CD4-positive, alpha-beta T cell treated with Interleukin-1 beta for 1 hour (primary cell): ENCODE results near the gene EGLN3.

ENCODE experiments used
- DNase-seq, 2 donors: peaks; one replicate each; pipeline ENCODE4 v3.0.0-alpha.2; 2020 to 2022

EGLN3 gene

DNA sequence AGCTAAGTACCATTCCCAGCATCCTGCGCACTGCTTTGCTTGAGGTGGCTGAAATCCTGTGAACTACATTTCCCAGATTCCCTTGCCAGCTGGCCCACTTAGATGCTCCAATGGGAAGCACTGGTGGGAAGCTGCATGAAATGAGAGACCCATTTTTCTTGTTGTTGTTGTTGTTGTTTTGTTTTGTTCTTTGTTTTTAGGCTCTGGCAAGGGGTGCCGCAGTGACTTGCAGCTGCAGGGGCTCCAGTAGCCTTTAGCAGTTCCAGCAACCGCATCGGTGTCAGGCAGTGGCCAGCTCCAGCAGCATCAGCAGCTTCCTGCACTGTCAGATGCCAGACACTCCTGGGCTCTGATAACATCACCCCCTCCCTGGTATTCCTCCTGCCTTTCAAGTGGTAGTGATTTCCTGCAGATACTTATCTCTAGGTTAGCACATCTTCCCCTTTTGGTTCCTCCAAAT lies 8.8 kb upstream of the EGLN3 start:
- DNase-seq, result no peak

- DNase-seq, result no peak
These were observed 7.8 kb upstream of the EGLN3 start for GRCh38 chr14:33958605-33959226.

- no peak for DNase-seq
These were observed 7.1 kb upstream of the EGLN3 start for GRCh38 chr14:33957993-33958392.

- DNase-seq, result no peak
These were observed 6.4 kb upstream of the EGLN3 start for GRCh38 chr14:33957299-33957698.

DNA sequence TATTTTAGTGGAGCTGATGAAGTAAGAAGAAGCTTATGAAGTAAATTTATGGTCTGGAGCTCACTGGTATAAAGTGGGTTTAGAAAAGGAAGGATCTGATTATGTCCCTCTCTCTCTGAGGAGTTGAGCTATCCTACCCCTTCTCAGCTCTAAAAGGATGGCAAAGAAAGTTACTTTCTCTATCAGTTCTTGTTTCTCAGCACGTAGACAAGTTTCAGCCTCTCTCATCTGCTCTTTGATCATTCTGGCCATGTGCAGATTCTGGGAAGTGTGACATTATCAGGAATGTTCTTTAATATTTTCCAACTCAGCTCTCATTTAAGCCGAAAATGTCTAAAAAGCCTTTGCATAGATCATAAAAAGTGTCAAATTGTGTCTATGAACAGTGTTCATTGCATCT lies 5.8 kb upstream of the EGLN3 start:
- no peak for DNase-seq

DNA sequence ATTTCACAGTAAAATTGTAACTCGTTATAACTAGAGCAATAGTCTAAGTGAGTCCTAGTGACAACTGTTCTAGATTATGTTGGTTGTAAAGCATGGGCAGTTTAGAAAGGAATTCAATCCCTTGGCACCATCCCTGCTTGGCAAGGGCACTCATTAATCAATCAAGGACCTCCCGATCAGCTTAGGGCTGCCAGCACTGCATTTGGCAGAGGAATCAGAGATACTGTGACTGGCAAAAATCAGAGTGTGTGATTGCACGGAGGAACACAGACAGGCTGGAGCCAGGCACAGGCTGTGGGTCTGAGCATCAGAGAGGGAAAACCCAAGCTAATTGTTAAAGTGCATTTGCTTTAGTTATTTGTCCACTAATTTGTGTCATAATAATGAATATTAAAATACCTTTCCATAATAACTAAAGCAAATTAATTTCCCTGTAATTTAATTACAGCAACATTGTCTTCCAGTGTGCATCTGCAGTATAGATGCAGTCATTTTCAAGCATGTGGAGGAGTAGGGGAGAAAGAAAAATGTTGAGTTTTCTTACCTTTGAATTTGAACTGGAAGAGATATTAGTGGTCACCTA lies 3.2 kb upstream of the EGLN3 start:
- DNase-seq, result no peak

DNA sequence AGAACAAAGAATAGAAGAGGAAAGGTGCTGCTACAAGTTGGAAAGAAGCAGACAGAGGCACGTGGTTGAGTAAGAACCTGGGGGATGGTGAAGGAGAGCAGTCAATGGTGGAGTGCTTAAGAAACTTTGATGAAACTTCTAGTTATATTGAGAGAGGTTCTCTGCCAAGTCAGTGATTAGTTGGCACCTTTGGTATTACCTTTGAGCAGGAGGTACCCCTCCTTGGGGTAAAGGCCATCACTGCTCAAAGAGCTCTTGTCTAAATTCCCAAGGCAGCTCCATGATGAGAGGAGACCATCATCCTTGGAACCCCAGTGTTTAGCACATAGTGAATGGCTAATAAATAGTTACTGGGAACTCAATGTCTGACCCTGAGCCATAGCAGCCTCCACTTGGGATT lies 1.7 kb upstream of the EGLN3 start:
- DNase-seq, result no peak

DNA sequence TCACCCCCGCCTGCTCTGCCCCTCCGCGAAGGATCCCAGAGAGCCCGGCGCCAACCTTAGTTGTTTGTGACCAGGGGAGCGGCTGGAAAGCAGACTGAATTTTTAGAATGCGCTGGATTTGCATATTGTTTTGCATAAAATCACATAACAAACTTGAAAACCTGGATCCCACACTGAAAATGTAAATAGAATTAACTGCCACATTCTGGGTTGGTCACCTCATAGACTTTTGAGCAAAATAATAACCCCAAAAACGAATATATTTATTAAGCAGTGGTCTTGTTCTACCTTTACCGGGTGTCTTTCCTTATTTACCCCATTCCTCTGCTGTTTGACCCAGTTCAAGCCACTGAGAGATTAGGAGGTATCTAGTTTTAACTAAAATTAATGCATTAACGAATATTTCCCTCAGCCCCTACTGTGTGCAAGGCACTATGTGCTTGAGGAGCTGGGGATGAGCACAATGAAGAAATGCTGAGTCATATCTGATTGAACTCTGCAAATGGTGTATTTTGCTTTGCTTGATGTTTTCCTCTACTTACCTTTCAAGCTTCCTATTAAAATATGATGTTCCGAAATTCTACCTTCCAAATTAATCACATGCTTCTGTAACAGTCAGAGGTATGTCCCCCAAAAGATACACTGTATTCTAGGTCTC lies 438 bp upstream of the EGLN3 start:
- DNase-seq, result no peak

DNA sequence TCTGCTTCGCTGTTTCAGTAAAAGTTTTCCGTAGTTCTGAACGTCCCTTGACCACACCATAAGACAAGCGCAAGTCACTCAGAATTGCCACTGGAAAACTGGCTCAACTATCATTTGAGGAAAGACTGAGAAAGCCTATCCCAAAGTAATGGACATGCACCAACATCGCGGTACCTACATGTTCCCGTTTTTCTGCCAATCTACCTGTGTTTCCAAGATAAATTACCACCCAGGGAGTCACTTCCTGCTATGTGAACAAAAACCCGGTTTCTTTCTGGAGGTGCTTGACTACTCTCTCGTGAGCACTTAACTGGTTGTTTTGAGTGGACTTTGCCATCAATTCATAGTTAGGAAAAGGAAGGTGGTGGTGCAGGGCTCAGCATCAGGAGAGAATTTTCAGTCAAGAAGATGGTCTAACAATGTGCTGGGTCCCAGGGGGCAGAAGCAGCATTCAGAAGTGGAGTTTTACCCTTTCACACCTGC lies 1.4 kb downstream of the EGLN3 start:
- no peak for DNase-seq

DNA sequence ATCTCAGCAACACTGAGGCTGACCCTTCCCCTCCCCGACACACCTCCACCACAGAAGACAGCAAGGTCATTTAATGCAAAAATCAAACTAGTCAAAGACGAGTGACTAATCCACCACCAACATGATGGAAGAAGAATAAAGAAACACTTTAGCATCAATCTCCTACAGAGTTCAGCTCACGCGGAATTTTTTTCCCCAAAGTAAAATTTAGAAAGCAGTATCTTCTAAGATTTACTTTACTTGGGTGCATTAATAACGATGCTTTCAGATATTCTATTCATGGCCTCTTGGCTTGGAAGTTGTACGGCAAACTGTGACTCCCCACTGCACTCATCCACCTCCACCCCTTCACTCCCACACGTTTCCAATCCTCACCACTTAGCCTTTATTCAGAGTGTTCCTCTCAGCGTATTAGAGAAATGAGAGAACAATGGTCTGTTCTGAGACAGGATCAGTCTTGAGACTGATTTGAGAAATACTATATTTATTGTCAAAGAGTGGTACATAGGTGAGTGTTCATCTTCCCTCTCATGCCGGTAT lies 1.9 kb downstream of the EGLN3 start:
- no peak for DNase-seq

DNA sequence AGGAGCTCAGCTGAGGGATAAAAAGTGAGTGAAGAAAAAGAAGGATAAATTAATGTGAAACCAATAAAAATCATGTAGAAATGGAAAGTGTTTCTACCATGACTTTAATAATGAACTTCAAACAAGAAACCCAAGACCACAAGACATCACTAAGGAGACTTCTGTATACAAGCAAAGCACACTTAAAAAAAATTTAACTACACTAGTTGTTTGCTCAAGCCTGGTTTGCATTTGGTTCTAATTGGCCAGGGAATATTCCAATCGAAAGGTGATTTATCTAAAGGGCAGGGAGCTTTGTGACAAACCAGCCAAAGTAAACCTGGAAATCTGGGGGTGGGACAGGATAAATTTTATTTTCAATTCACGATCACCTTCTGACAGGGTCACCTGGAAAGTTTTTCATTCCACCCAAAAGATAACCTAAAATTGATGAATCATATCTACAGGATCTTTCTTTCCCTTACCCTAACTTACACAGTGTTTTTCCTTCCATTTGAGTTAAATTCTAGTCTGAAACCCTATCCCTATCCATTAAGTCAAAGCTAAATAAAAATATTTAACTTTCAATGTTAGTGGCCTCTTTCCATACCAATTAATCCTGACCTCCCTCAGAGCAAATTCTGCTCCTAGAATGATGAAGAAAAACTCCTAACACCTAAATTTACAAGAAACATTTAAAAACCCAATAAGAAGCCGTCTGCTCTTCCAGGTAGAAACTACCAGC lies 2.6 kb downstream of the EGLN3 start:
- no peak for DNase-seq

GRCh38 chr14:33946679-33947476 lies 4.0 kb downstream of the EGLN3 start:
- DNase-seq, result no peak

GRCh38 chr14:33945210-33946088 lies 5.4 kb downstream of the EGLN3 start:
- DNase-seq, result no peak

- DNase-seq, result no peak
These were observed 7.6 kb downstream of the EGLN3 start for GRCh38 chr14:33943096-33943883.

DNA sequence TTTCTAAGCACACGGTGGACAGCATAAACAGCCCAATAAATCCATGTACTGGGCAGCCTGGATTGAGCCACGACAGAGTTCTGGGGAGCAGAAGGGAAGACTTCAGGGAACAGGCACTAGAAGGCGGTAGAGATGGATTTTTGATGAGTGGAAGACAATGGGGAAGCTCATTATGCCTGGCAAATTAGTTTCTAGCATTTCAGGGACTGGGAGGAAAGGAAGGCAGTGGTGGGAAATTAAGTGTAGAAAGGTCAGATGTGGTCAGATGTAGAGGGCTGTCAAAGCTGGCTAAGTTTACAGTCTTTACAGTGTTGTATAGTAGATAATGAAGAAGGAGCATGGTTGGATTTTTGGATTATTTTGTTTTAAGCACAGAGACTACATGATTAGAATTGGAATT lies 9.2 kb downstream of the EGLN3 start:
- no peak for DNase-seq

DNA sequence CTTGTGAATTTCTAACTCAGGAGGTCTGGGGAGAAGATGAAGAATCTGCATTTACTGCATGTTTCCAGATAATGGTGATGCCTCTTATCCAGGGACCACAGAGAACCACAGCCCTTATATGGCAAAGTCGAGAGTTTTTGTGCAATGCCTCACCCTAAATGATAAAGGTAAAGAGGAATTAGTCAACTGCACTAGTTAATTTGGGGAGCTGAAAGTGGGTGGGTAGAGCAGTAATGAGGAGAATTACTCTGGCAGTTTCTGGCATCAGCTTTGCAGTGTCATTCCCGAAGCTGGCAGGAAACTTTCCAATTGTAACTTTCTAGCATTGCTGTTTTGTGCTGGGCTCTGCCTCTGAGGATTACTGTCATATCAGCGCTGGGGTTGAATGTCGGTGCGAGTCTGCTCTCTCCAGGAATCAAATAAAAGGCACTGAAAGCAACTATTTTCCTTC lies 10.3 kb downstream of the EGLN3 start:
- no peak for DNase-seq

DNA sequence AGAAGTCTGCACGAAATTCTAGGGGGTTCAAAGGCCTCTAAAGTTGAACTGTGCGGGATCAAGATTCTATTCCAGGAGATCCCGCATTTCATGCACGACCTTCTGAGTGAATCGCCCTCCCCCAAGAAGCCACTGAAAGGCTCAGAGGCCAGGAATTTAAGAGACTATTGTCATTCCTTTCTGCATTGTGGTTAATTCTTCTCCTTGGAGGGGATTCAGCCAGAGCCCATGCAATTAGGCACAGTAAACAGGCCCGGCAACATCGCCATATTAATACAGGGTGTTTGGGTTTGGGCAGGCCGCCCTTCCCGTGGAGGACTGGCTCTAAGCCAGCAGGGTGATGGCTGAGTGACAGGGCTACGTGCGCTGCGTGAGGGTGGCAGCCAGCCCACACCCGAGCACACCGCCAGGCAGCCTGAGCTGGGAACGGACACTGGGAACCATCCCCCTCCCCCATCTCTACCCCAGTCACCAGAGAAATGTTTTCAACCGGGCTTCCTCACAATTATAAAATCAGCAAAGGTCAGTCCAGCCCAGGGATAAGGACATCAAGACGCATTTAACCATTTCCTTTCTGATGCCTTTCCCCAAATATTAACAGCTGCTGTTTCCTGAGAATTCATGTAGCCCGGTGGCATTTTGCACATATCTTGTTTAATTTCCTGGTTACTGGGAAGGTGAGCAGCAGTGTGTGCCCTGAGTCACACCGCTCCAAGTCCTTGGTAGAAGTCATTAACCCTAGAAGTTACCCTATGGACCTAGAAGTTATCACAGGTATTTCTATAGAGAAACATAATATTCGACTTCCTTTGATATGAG lies 12.5 kb downstream of the EGLN3 start:
- DNase-seq, result no peak

DNA sequence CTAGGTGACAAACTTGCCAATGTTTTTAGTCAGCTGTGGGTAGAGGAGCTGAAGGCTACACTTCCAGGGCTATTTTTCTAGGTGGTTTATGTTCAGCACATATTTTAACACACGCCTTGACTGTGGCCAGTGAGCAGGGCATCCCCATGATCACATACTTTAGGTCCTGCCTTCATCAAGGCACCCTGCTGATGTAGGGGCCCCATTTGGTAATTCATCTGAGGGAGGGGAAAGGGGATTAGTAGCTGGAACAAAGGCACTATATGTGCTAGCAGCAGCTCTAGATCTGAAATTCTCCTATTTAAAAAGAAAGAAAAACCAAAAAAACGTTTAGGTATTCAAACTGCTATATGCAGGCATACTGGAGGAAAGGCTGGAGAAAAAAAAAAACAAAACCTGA lies 14.5 kb downstream of the EGLN3 start:
- no peak for DNase-seq

- no peak for DNase-seq
These were observed 15.9 kb downstream of the EGLN3 start for GRCh38 chr14:33934938-33935337.
